BJ (cell line): ENCODE measurements around the gene MYO15B. TPM values are rescaled to one million over a fixed set of nuclear protein-coding genes. Genes with fewer than 3 reads are reported as not detected.

Experiments
- CTCF ChIA-PET: fragments of 350-600 bp; formaldehyde crosslinking; extraction: SDS; loops from one replicate; lab custom pipeline; 2021; ENCODE audit warnings: antibody characterized with exemption, inconsistent platforms; lab: Yijun Ruan, JAX
- POLR2A ChIA-PET: fragments of 300-600 bp; sonication (Branson Sonifier 250); formaldehyde crosslinking; extraction: SDS; loops from one replicate; lab custom pipeline; 2021; ENCODE audit warnings: antibody characterized with exemption; lab: Charles Lee
- DNase-seq: peaks from one replicate; pipeline ENCODE4 v3.0.0-alpha.2; 2011; ENCODE audit warnings: low read depth
- H3K27me3 ChIP-seq: 2 replicates; pipeline ENCODE4 v1.6.0; 2011; ENCODE audit warnings: low read length; ENCODE audit not compliant: control insufficient read depth, insufficient read depth
- H3K36me3 ChIP-seq: 2 replicates; pipeline ENCODE4 v1.5.1; 2011; ENCODE audit warnings: low read length; ENCODE audit not compliant: control insufficient read depth, insufficient read depth
- H3K4me3 ChIP-seq: 2 replicates; pipeline ENCODE4 v1.5.1; 2011; ENCODE audit warnings: low read depth, mild to moderate bottlenecking, control low read depth, low read length
- CTCF ChIP-seq: IDR thresholded peaks from 2 replicates; pipeline ENCODE4 v1.5.1; 2011; ENCODE audit warnings: low read depth, mild to moderate bottlenecking, control low read depth, inconsistent platforms, low read length, moderate library complexity; ENCODE audit not compliant: insufficient read depth
- polyA plus RNA-seq: library from polyadenylated mRNA; depleted of rRNA; stranded (reverse); fragments of >200 nt; gene quantifications from 2 replicates; pipeline ENCODE4 v1.2.3, GENCODE V29; 2011

MYO15B gene
- polyA plus RNA-seq, 1 experiment, result 1.3 TPM

GRCh38 chr17:75664099-75664549 lies 76.5 kb downstream of the MYO15B start:
- no peak overlapping the region for H3K4me3 ChIP-seq
- H3K36me3 ChIP-seq, result peaks cover 9% of the 10 kb centered on the region
- DNase-seq, result no peak
- ChIA-PET CTCF (no interaction called here), POLR2A (no interaction called here)
- TF ChIP-seq CTCF, result no peak
- H3K27me3 ChIP-seq, result no peaks in the 10 kb centered on the region

GRCh38 chr17:75665981-75666380 lies 78.4 kb downstream of the MYO15B start:
- no peak for DNase-seq
- CTCF ChIA-PET, result interaction anchor here (1.3 to 4.3 kb wide), 5 partner anchors 14 to 88 kb away, joined by 5 to 31 read pairs (median 11); partner anchors contain the start of gene SMIM5
- Histone ChIP-seq H3K36me3 (peaks cover 10% of the 10 kb centered on the region), H3K4me3 (peak overlapping the region; percentile 73), H3K27me3 (no peaks in the 10 kb centered on the region)
- TF ChIP-seq CTCF, result no peak
- POLR2A ChIA-PET, result no interaction called here

GRCh38 chr17:75666959-75667790 lies 79.6 kb downstream of the MYO15B start, which contains the start of the genes RECQL5 and SAP30BP:
Gene RECQL5, minus strand, starts transcription at chr17:75667154. Its CDS starts 597 bp downstream, at chr17:75666557.
Gene SAP30BP, plus strand, starts transcription at chr17:75667338. Its CDS starts 35 bp downstream, at chr17:75667373.
- Histone ChIP-seq H3K4me3 (peak within 1 kb of the TSS; percentile 73), H3K27me3 (no peaks in the 10 kb centered on the region), H3K36me3 (peaks cover 13% of the 10 kb centered on the region)
- no peak for TF ChIP-seq CTCF
- POLR2A ChIA-PET, result no interaction called here
- CTCF ChIA-PET, result interaction anchor here (1.1 to 4.3 kb wide), 8 partner anchors 11 to 87 kb away, joined by 3 to 31 read pairs (median 8); partner anchors contain the start of gene SMIM5
- DNase-seq, result peak; percentile 88

GRCh38 chr17:75667825-75668224 lies 80.2 kb downstream of the MYO15B start:
- DNase-seq, result no peak
- Histone ChIP-seq H3K27me3 (no peaks in the 10 kb centered on the region), H3K36me3 (peaks cover 11% of the 10 kb centered on the region), H3K4me3 (peak overlapping the region; percentile 73)
- CTCF ChIA-PET, result interaction anchor here (0.9 to 4.3 kb wide), 7 partner anchors 12 to 86 kb away, joined by 3 to 31 read pairs (median 5); partner anchors contain the start of gene SMIM5
- POLR2A ChIA-PET, result no interaction called here
- no peak for TF ChIP-seq CTCF

GRCh38 chr17:75668489-75668888 lies 80.9 kb downstream of the MYO15B start:
- Histone ChIP-seq H3K4me3 (peak overlapping the region; percentile 73; the same call in 1 of the 2 replicates), H3K27me3 (no peaks in the 10 kb centered on the region), H3K36me3 (peaks cover 13% of the 10 kb centered on the region)
- CTCF ChIA-PET, result interaction anchor here (0.9 to 4.3 kb wide), 5 partner anchors 12 to 85 kb away, joined by 3 to 31 read pairs (median 5); partner anchors contain the start of gene SMIM5
- POLR2A ChIA-PET, result no interaction called here
- TF ChIP-seq CTCF, result no peak
- DNase-seq, result no peak
